ENCODE results near the gene GRIN3B.

The GRIN3B gene

GRCh38 chr19:1054102-1055027 is 54.1 kb downstream of the GRIN3B start:
- Histone ChIP-seq H3K27ac (no peak overlapping the region), H3K4me1 (ENCODE audit: control insufficient read depth in 1 of 2, insufficient read depth in 1 of 2, low read depth in 1 of 2, low read length in 1 of 2) (no peaks in the 10 kb centered on the region), H3K36me3 (peaks cover 90% of the 10 kb centered on the region), H3K27me3 (no peaks in the 10 kb centered on the region), H3K4me3 (ENCODE audit: low read depth in 1 of 2, low read length in 1 of 2) (no peak overlapping the region), H3K9me3 (no peaks in the 10 kb centered on the region)
- TF ChIP-seq CTCF (IDR thresholded peaks at IDR 0.05) = no peak

GRCh38 chr19:1055028-1055425 is 54.8 kb downstream of the GRIN3B start:
- Histone ChIP-seq H3K27me3 (no peaks in the 10 kb centered on the region), H3K9me3 (no peaks in the 10 kb centered on the region), H3K4me3 (ENCODE audit: low read depth in 1 of 2, low read length in 1 of 2) (no peak overlapping the region), H3K27ac (no peak overlapping the region), H3K36me3 (peaks cover 94% of the 10 kb centered on the region), H3K4me1 (ENCODE audit: control insufficient read depth in 1 of 2, insufficient read depth in 1 of 2, low read depth in 1 of 2, low read length in 1 of 2) (no peaks in the 10 kb centered on the region)
- no peak for TF ChIP-seq CTCF (IDR thresholded peaks at IDR 0.05)

- H3K4me1 ChIP-seq (ENCODE audit: control insufficient read depth in 1 of 2, insufficient read depth in 1 of 2, low read depth in 1 of 2, low read length in 1 of 2) = no peaks in the 10 kb centered on the region
- H3K4me3 ChIP-seq (ENCODE audit: low read depth in 1 of 2, low read length in 1 of 2) = no peak overlapping the region
- no peak for TF ChIP-seq CTCF (IDR thresholded peaks at IDR 0.05)
- no peaks in the 10 kb centered on the region for H3K9me3 ChIP-seq
- no peaks in the 10 kb centered on the region for H3K27me3 ChIP-seq
- H3K36me3 ChIP-seq = peaks cover 96% of the 10 kb centered on the region
- no peak overlapping the region for H3K27ac ChIP-seq
Measured at GRCh38 chr19:1055886-1056620, 55.8 kb downstream of the GRIN3B start.

GRCh38 chr19:1057176-1057855 is 57.1 kb downstream of the GRIN3B start:
- Histone ChIP-seq H3K9me3 (no peaks in the 10 kb centered on the region), H3K27me3 (no peaks in the 10 kb centered on the region), H3K27ac (peak overlapping the region; percentile 33), H3K4me1 (ENCODE audit: control insufficient read depth in 1 of 2, insufficient read depth in 1 of 2, low read depth in 1 of 2, low read length in 1 of 2) (no peaks in the 10 kb centered on the region), H3K4me3 (ENCODE audit: low read depth in 1 of 2, low read length in 1 of 2) (no peak overlapping the region), H3K36me3 (peaks cover 97% of the 10 kb centered on the region)
- TF ChIP-seq CTCF (IDR thresholded peaks at IDR 0.05) = peak; percentile 22

GRCh38 chr19:1058112-1058511 is 57.9 kb downstream of the GRIN3B start:
- Histone ChIP-seq H3K27me3 (no peaks in the 10 kb centered on the region), H3K9me3 (no peaks in the 10 kb centered on the region), H3K4me3 (ENCODE audit: low read depth in 1 of 2, low read length in 1 of 2) (no peak overlapping the region), H3K4me1 (ENCODE audit: control insufficient read depth in 1 of 2, insufficient read depth in 1 of 2, low read depth in 1 of 2, low read length in 1 of 2) (no peaks in the 10 kb centered on the region), H3K36me3 (peaks cover 96% of the 10 kb centered on the region), H3K27ac (peak overlapping the region; percentile 20)
- TF ChIP-seq CTCF (IDR thresholded peaks at IDR 0.05) = no peak
